GM19238 (cell line): ENCODE results near the gene AQP9.
"Not testable (repeated sequence)": the region's sequence is repeated elsewhere in the genome, so short reads cannot be mapped to it uniquely, and the experiment has no call there.

Source experiments
- DNase-seq: peaks from one replicate; pipeline ENCODE4 v3.0.0; 2011; ENCODE audit warnings: low spot score; ENCODE audit not compliant: insufficient read length

Gene AQP9

GRCh38 chr15:58179741-58180381 is 41.7 kb downstream of the AQP9 start:
- DNase-seq: no peak

- DNase-seq: peak; percentile 38
Measured at GRCh38 chr15:58182460-58183163, 44.4 kb downstream of the AQP9 start.

- DNase-seq: no peak
Measured at GRCh38 chr15:58185439-58185838, 47.3 kb downstream of the AQP9 start.

- no peak for DNase-seq
Measured at GRCh38 chr15:58189148-58189811, 51.1 kb downstream of the AQP9 start.

GRCh38 chr15:58190419-58190818 is 52.2 kb downstream of the AQP9 start:
- no peak for DNase-seq

- DNase-seq: not testable (repeated sequence)
Measured at GRCh38 chr15:58193636-58194035, 55.5 kb downstream of the AQP9 start.

- no peak for DNase-seq
Measured at GRCh38 chr15:58200739-58201138, 62.6 kb downstream of the AQP9 start.

- DNase-seq: no peak
Measured at GRCh38 chr15:58201516-58201915, 63.3 kb downstream of the AQP9 start.

GRCh38 chr15:58203537-58203936 is 65.4 kb downstream of the AQP9 start:
- no peak for DNase-seq

- no peak for DNase-seq
Measured at GRCh38 chr15:58206151-58206550, 68.0 kb downstream of the AQP9 start.

GRCh38 chr15:58208217-58208616 is 70.0 kb downstream of the AQP9 start:
- not testable (repeated sequence) for DNase-seq

GRCh38 chr15:58209007-58209481 is 70.9 kb downstream of the AQP9 start:
- DNase-seq: not testable (repeated sequence)

GRCh38 chr15:58210031-58210430 is 71.8 kb downstream of the AQP9 start:
- DNase-seq: not testable (repeated sequence)

GRCh38 chr15:58212909-58213526 is 74.8 kb downstream of the AQP9 start:
- DNase-seq: no peak

GRCh38 chr15:58213587-58214338 is 75.6 kb downstream of the AQP9 start:
- no peak for DNase-seq

- DNase-seq: no peak
Measured at GRCh38 chr15:58214591-58215340, 76.6 kb downstream of the AQP9 start.

- DNase-seq: no peak
Measured at GRCh38 chr15:58217460-58217859, 79.3 kb downstream of the AQP9 start.

- DNase-seq: no peak
Measured at GRCh38 chr15:58221591-58222241, 83.5 kb downstream of the AQP9 start.

GRCh38 chr15:58222679-58223078 is 84.5 kb downstream of the AQP9 start:
- no peak for DNase-seq

GRCh38 chr15:58223432-58223831 is 85.3 kb downstream of the AQP9 start:
- DNase-seq: no peak
